ENCODE data around the gene CNTN5. TPM values are rescaled to one million over a fixed set of nuclear protein-coding genes. Genes with fewer than 3 reads are reported as not detected.

CNTN5 gene
- total RNA-seq, 1 experiment from 2014 or later: not detected

DNA sequence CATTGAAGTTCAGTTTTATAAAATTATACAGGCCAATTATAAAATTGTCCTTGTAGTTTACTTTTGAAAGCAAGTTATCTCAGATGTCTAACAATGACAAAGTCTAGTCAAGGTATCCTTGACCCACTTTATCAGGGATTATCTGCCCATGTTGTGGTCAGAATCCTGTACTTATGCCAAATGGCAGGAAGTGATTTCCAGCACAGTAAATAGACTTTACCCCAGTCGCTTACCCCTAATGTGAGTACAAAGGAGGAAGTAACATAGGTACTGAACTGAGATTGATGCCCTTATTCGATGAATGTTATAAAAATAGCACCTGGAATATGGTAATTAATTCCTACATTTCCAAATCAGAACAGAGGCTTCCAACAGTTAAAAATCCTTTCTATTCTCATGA lies 355.7 kb downstream of the CNTN5 start:
- DNase-seq (ENCODE audit: low read depth): no peak

DNA sequence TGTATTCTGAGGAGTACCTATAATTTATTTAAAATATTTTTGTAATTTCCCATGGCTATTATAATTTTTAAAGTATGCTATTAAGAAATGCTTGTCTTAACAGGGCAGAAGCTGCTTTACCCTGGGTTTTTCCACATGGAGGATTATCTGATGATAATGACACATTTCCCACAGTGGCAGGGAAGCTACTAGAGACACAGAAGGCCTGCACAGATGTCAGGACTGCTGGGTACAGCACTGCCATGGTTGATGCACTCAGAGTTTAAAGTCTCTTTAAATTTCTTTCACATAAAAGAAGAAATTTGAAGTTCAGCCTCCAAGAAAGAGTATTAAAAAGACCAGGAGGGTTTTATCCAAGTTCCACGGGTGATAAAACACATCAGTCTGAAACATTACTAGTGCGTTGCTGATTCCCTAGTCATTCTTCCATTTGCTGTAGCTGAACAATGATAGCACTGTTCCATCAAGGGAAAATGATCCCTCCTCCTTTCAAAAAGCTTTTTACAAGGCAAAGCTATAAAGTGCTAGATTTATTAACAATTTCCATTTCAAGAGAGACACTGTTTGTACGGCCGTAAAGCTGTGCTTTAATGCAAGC lies 363.0 kb downstream of the CNTN5 start:
- DNase-seq (ENCODE audit: low read depth): no peak

- DNase-seq (ENCODE audit: low read depth): no peak
Observed at GRCh38 chr11:99391245-99391644, 370.5 kb downstream of the CNTN5 start.

- no peak for DNase-seq (ENCODE audit: low read depth)
Observed at GRCh38 chr11:99406345-99406744, 385.6 kb downstream of the CNTN5 start.

DNA sequence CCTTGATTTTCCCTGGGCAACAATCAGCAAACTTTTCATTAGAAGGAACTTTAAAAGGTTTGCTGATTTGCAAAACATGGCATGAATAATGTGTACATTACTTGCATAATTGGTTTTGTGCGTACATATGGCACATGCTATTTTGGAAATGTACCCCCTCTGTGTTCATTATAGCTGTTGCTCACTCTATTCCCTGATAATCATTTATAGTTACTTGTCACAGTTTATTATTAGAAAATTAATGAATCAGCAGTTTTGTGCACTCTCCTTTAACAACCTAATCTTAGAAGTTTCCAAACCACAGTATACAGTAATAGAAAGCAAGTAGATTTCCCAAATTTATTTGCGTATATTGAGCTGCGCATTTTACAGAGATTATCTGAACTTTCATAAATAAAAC lies 389.9 kb downstream of the CNTN5 start:
- no peak for DNase-seq (ENCODE audit: low read depth)

DNA sequence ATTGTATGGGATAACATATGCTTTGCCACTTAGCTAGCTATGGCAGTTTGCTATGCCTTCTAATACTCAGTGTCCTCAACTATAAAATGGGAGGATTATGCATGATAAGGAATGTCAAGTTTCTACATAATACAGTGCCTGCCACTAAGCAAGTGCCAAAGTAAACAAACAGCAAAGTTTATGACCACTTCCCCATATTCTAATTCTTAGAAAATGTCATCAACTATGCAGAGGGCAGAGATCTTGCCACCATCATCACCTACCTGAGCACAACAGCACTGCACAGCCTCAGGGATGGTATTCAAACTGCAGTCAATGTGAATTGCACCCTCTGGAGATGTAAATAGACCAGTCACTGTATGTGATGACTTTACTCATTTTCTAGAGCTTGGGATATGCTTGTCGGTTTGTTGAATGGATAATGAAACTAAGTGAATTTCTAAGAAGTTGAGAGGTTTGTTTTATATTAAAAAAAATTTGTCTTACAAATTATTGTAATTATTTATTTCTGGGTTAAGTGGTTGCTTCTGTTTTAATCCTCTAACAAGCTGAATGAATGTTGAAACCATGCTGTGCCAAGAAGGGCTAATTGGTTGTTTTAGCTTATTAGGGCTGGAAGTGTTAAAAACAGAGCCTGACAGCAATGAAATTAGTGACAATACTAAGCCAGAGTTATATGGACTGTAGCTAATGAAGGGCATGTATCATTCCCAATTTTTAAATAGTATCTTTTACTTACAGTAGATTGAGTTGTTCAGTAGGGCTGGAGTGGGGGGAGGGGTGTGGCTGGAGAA lies 398.4 kb downstream of the CNTN5 start:
- DNase-seq (ENCODE audit: low read depth): peak; percentile 28

DNA sequence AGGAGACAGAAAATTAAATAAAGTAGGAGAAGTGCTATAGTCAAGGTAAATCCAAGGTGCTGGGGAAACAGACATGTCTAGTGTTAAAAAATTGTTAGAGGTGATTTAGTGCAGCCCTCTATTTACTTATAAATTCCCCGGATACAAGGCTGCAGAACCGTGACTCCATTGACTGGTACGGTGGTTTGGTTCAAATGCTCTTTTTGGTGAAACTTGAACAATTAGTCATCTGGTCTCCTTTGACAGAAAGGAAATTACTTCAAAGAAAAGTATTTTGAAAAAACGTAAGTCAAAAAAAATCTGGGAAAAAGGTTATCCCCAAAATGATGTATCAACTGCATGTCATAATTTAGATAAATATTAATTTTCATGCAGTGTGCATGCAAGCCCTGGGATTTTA lies 399.2 kb downstream of the CNTN5 start:
- peak; percentile 14 for DNase-seq (ENCODE audit: low read depth)

DNA sequence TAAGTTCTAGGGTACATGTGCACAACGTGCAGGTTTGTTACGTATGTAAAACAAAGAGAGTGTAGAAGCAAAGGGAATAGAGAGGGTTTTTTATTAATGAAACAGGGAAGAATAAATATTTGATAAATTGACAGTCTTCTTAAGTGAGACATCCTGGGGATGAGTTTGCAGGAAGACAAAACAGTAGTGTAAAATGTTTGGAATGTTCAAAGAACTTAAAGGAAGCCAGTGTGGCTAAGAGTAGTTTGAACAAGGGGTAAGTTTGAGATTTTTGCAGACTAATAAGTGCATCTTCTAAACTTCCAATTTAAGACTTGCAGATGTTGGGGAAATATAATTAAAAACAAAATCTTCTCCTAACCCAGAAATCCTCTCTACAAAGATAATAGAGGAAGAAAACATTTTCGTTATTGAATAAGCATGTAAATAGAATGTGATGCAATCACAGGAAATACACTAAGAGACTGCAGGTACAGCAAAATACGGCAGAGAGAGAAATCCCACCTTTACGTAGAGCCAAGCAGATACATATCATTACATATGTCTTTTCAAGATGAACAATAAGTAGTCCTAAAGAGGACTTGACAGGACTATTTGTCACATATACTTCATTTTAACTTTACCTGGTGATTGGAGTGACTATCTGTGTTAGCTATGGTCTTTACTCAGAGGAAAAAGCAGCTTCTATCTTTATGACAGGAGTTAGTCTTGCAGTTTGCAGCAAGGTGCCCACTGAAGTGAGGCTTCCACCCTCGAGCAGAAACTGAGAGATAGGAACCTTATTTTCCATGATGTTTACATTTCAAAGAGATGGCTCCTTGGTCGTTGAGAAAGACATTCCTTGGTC lies 402.1 kb downstream of the CNTN5 start:
- no peak for DNase-seq (ENCODE audit: low read depth)

DNA sequence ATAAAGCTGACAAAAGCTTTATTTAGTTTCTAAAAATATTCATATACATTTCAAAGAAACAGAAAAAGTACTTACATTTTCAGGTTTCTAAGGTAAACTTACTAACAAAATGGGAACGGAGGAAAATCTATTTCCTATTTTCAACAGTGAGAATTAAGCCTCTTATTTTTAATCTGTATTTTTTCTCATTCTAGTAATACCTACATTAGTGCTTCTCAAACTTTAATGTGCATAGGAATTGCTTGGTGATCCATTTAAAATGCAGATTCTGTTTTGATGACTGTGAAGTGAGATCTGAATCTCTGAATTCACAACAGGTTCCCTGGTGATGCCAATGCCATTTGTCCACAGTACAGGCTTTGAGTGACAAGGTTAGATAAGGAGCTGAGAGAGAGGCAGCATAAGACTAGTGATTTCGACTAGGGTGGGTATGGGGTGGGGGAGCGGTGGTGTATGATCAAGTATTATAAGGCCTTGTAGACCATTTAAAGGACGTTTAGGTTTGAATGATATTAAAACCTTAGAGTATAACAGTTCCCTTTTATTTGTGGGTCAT lies 402.8 kb downstream of the CNTN5 start:
- no peak for DNase-seq (ENCODE audit: low read depth)

GRCh38 chr11:99424313-99425084 lies 403.8 kb downstream of the CNTN5 start:
- DNase-seq (ENCODE audit: low read depth): no peak

DNA sequence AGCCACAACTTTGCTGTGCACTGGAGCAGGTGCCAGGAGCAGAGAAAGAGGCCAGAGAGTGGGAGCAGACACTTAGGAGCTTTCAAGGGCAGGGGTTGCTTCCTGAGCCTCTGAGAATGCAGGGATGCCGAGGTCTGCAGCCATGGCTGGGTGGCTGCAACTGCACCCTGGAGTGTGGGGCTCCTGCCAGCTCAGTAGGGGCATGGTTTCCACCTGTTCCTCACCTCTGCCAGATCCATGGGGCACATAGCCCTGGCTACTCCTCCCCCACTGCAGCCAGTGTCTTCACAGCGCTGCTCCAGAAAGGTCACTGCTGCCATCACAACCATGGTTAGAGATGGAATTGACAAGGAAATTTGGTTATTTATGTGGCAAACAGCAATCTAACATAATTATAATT lies 404.8 kb downstream of the CNTN5 start:
- no peak for DNase-seq (ENCODE audit: low read depth)

- DNase-seq (ENCODE audit: low read depth): no peak
Observed at GRCh38 chr11:99432677-99433076, 411.9 kb downstream of the CNTN5 start.

DNA sequence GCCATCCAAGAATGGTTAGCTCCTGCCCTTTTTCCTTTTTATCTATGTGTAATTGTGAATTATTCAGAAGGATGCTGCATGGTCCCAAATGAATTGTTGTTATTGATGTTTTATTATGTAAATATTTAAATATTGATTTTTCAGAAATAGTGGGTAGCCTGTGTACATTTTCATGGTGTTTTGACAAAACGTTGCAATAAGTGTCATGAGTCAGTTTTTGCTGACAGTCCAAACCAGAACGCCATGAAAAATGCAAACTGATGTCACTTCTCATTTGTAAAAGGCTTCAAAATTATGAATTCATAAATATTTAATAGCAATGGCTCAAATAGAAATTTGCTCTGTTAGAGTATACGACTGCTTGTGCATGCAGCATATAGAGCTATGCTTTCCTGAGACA lies 422.5 kb downstream of the CNTN5 start:
- no peak for DNase-seq (ENCODE audit: low read depth)

DNA sequence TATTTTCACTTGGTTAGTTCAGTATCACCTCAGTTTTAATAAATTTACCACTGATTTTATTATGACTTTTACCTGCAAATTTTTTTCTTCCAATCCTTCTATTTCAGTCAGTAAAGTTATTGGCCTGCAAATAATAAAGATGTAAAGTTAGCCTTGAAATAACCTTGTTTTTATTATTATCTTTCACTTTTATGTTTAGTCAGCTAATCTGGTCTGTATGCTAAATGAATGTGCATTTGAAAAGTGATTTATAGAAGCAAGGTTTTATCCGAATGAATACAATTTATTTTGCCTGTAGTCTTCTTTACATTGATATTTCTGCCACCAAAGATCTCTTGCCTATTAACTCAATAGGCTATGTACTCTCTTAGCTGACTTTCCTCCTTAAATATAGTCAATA lies 425.7 kb downstream of the CNTN5 start:
- DNase-seq (ENCODE audit: low read depth): no peak

DNA sequence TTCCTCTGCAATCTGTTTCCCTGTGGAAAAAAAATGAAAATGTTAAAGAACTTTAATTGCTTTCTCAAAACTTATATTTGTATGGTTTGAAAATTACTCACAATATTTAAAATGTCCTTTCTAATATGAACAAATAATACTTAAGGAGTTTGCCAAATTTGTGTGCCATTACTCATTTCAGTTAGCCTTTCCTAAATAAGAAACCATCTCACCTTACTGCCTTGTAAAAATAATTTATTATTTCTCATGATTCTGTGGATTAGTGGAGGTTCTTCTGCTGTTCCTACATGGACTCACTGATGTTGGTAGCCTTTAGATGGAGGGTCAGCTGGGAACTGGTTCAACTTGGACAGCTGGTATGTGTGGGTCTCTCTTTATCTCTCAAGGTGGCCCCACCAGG lies 428.6 kb downstream of the CNTN5 start:
- DNase-seq (ENCODE audit: low read depth): no peak

- DNase-seq (ENCODE audit: low read depth): no peak
Observed at GRCh38 chr11:99452075-99452474, 431.3 kb downstream of the CNTN5 start.

DNA sequence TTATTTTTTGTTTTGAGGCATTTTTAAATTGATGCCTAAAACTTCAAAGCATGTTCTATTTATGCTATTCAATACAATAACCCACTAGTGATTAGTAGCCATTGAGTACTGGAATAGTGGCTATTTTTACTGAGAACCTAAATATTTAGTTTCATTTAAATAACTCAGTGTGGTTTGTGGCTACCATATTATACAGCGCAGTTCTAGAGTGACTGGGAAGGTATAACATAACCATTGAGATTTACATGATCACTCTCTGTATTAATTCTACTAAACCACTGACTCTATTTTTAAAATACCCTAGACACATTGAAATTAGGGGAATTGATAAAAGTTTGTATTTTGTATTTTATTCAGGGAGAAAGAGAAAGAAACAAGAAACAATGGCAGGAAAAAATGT lies 441.2 kb downstream of the CNTN5 start:
- DNase-seq (ENCODE audit: low read depth): no peak

- DNase-seq (ENCODE audit: low read depth): no peak
Observed at GRCh38 chr11:99464985-99465384, 444.2 kb downstream of the CNTN5 start.

- DNase-seq (ENCODE audit: low read depth): no peak
Observed at GRCh38 chr11:99489581-99489980, 468.8 kb downstream of the CNTN5 start.

DNA sequence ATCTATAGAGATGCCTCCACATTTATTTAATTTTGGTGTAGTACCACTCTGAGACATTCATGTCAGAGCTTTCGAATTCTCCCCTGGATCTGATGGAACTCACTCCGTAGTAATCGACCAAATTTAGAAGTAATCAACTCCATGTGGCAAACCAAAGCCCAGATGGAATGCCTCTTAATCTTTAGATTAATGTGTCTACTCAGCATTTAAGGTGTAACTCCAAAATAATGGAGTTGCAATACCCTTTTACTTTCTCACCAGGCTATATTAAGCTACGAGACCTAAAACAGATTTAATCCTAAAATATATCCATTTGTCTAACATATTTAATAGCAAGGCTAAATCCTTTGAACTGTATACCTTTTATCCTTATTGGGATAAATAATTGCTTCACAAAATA lies 473.3 kb downstream of the CNTN5 start:
- no peak for DNase-seq (ENCODE audit: low read depth)

- no peak for DNase-seq (ENCODE audit: low read depth)
Observed at GRCh38 chr11:99501655-99502054, 480.9 kb downstream of the CNTN5 start.

Data from HT1080 (cell line).